OCI-LY1 (cell line): Measurements from ENCODE around the gene ARHGAP24.

Source experiments
- EZH2 ChIP-seq: fragments of 200-600 bp; sonication (generic), shearing (Covaris generic); IDR thresholded peaks from 2 replicates; pipeline ENCODE4 v1.8.0; 2017; ENCODE audit warnings: borderline replicate concordance, mixed run types, mild to moderate bottlenecking, antibody characterized with exemption, low read length, moderate library complexity, mixed read lengths
- TF ChIP-seq, protein P1 (sequence below): fragments of 200-600 bp; sonication (generic), shearing (Covaris generic); IDR thresholded peaks from 2 replicates; pipeline ENCODE4 v1.5.1; 2017; ENCODE audit warnings: mild to moderate bottlenecking, antibody characterized with exemption, low read length, moderate library complexity, mixed read lengths

DNA sequence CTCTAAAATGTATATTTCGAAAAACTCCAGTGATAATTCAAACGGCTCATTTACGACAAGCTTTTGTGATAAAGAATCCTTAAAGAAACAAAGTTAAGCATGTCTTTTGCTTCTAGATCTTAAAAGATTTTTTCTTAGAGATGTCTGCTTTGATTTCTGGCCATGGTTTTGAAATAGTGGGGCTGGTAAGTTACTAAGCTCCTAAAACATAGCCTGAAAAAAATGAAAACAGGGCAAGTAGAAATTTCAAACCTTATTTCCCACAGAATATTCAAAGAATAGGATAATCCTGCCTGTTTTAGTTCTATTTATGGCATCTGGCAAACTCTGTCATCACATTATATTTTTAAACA is 318.3 kb downstream of the ARHGAP24 start:
- TF ChIP-seq, protein P1, sequence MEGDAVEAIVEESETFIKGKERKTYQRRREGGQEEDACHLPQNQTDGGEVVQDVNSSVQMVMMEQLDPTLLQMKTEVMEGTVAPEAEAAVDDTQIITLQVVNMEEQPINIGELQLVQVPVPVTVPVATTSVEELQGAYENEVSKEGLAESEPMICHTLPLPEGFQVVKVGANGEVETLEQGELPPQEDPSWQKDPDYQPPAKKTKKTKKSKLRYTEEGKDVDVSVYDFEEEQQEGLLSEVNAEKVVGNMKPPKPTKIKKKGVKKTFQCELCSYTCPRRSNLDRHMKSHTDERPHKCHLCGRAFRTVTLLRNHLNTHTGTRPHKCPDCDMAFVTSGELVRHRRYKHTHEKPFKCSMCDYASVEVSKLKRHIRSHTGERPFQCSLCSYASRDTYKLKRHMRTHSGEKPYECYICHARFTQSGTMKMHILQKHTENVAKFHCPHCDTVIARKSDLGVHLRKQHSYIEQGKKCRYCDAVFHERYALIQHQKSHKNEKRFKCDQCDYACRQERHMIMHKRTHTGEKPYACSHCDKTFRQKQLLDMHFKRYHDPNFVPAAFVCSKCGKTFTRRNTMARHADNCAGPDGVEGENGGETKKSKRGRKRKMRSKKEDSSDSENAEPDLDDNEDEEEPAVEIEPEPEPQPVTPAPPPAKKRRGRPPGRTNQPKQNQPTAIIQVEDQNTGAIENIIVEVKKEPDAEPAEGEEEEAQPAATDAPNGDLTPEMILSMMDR = no peak
- no peak for TF ChIP-seq EZH2
